GM19467 (cell line): ENCODE results near the gene CAMTA1.
"Not testable (repeated sequence)": the region's sequence is repeated elsewhere in the genome, so short reads cannot be mapped to it uniquely, and the experiment has no call there.

ENCODE experiments used
- ATAC-seq: cut with Tn5 transposase; IDR thresholded peaks from one replicate; pipeline ENCODE4 v1.9.1; 2021; ENCODE audit warnings: mild to moderate bottlenecking, moderate library complexity; ENCODE audit not compliant: unreplicated experiment

CAMTA1 gene, protein sequence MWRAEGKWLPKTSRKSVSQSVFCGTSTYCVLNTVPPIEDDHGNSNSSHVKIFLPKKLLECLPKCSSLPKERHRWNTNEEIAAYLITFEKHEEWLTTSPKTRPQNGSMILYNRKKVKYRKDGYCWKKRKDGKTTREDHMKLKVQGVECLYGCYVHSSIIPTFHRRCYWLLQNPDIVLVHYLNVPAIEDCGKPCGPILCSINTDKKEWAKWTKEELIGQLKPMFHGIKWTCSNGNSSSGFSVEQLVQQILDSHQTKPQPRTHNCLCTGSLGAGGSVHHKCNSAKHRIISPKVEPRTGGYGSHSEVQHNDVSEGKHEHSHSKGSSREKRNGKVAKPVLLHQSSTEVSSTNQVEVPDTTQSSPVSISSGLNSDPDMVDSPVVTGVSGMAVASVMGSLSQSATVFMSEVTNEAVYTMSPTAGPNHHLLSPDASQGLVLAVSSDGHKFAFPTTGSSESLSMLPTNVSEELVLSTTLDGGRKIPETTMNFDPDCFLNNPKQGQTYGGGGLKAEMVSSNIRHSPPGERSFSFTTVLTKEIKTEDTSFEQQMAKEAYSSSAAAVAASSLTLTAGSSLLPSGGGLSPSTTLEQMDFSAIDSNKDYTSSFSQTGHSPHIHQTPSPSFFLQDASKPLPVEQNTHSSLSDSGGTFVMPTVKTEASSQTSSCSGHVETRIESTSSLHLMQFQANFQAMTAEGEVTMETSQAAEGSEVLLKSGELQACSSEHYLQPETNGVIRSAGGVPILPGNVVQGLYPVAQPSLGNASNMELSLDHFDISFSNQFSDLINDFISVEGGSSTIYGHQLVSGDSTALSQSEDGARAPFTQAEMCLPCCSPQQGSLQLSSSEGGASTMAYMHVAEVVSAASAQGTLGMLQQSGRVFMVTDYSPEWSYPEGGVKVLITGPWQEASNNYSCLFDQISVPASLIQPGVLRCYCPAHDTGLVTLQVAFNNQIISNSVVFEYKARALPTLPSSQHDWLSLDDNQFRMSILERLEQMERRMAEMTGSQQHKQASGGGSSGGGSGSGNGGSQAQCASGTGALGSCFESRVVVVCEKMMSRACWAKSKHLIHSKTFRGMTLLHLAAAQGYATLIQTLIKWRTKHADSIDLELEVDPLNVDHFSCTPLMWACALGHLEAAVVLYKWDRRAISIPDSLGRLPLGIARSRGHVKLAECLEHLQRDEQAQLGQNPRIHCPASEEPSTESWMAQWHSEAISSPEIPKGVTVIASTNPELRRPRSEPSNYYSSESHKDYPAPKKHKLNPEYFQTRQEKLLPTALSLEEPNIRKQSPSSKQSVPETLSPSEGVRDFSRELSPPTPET (N-terminal part only)

DNA sequence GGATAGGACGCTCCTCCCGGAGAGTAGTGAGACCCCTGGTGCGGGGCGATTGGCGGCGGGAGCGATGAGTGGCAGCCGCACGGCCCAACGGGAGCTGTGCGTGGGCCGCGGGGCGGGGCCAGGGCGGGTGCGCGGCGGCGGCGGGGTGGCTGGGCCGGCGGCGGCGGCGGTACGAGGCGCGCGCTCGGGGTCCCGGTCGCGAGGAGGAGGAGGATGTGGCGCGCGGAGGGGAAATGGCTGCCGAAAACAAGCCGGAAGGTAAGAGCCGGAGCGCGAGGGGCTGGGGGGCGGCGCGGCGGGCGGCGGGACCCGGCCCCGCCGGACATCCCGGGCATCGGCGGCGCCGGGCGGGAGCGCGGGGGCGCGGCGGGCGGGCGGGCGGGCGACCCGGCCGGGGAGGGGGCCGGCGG, at the start of gene CAMTA1:
Gene CAMTA1 (plus strand): TSS at position 137 of the 410 bp plus-strand sequence. CDS start 77 bp downstream, at position 214.
- ATAC-seq: no peak

DNA sequence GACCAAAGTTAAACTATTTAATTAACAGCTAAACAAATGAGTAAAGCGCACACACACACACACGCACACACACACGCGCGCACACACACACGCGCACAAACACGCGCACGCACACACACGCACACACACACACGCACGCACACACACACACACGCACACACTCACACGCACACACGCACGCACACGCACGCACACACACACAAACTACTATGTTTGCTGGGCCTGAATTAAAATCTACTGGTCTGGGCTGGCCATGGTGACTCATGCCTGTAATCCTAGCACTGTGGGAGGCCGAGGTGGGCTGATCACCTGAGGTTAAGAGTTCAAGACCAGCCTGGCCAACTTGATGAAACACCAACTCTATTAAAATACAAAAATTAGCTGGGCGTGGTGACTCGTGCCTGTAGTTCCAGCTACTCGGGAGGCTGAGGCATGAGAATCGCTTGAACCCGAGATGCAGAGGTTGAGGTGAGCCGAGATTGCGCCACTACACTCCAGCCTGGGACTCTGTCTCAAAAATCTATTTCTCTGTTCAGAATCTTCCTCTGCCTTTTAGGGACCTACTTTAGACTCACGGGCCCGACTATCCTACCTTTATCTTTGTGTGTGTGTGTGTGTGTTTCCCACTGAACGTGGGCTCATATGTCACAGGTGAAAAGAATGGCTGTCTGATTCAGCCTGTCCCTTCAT, 46.1 kb upstream of the CAMTA1 start:
- no peak for ATAC-seq

GRCh38 chr1:6742676-6743188, 42.5 kb upstream of the CAMTA1 start:
- ATAC-seq: not testable (repeated sequence)

DNA sequence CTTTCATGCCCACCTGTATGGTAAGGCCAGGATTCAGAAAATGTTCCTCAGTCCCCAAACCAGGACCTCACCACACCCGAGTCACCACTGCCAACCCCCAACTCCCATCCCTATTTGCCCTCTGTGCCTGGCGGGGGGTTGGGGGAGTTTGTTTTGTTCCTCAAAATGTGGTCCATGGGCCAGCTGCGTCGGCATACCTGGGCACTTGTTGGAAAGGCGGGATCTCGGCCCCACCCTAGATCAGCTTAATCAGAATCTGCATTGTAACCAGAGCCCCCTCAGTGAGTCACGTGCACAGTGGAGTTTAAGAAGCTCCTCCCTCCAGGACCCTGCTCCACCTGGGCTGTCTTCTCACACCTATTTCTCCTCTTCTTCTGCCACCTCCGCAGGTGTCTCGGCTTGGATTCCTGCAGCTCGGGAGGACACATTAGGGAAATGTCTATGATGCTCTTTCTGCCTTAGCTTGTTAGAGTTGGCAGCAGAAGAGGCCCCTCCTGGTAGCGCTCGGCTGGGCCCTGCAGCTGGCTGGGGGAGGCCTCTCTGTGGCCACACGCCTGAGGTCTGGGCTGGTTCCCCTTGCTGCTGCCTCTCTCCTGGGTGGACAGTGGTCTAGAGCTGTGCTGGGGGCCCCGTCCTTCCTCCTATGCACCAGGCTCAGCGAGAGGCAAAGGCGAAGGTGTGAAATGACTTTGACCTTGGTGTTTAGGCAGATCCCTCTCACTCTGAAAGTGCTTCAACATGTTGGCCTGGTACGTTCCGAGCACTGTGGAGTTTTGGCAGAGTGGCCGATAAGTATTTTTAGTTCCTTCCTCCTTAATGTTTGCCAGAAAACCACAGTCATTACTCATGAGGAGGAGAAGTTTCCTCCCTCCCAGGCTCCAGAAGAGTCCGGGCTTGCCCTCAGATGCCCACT, 41.8 kb upstream of the CAMTA1 start:
- no peak for ATAC-seq

DNA sequence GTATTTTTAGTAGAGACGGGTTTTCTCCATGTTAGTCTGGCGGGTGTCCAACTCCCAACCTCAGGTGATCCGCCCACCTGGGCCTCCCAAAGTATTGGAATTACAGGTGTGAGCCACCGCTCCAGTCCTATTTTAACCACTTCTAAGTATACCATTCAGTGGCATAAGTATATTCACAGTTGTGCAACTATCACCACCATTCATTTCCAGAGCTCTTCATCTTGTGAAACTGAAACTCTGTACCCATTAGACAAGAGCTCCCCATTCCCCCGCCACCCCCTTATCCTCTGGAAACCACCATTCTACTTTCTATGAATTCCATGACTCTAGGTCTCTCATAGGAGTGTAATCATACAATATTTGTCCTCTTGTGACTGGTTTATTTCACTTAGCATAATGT, 40.2 kb upstream of the CAMTA1 start:
- no peak for ATAC-seq

DNA sequence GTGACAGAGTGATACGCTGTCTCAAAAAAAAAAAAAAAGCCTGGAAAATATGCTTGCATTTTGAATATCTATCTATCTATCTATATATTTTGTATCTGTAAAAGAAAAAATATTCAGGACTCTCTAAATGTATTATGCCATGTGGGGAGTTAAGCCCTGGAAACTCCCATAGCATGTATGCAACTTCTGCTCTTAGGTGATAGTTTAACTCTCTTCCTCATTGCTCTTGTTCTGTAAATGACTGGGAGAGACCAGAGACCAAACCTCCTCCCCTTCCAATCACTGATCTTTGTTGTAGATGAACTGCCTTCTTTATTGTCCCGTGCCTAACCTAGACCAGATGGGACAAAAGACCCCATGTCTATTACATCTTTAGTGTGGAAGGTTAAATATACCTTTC, 37.6 kb upstream of the CAMTA1 start:
- ATAC-seq: no peak

DNA sequence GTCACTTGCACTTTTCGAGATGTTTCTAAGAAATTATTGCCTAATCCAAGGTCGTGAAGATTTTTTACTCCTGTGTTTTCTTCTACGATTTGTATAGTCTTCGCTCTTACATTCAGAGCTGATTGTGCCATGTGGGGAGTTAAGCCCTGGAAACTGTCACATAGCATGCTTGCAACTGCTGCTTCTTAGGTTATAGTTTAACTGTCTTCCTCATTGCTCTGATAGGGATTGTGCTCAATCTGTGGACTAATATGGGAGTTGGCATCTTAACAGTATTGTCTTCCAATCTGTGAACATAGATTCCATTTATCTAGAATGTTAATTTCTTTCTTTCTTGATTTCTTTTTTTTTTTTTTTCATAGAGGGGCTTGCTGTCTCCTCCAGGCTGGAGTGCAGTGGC, 34.8 kb upstream of the CAMTA1 start:
- no peak for ATAC-seq

DNA sequence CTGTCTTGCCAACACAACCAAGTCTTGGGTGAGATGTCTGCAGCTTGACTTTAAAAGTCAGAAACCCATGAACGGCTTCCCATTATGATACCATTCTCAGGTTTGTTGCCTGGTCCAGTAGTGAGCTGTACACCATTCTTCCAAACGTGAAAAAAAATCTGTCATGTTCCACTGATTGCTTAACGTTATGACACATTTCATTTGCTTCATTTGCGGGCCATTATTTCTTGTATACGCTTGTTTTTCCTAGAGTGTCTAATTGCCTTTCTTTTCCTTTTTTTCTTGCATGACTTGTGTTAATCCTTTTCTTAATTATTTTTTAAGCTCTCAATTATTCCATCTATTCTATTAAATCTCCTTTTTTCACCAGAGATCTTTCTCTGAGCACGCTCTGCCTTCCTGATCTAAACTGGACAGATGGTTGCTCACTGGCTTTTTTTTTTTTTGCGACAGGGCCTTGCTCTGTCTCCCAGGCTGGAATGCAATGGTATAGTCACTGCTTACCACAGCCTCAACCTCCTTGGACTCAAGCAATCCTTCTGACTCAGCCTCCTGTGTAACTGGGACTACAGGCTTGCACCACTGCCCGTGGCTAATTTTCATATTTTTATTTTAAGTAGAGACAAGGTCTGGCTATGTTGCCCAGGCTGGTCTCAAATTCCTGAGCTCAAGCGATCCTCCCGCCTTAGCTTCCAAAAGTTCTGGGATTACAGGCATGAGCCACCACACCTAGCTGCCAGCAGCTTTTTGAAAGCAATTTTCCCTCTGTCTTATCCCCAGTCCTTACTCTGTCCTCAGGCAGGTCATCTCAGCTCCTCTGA, 31.7 kb upstream of the CAMTA1 start:
- ATAC-seq: no peak

GRCh38 chr1:6756457-6756856, 28.8 kb upstream of the CAMTA1 start:
- no peak for ATAC-seq

DNA sequence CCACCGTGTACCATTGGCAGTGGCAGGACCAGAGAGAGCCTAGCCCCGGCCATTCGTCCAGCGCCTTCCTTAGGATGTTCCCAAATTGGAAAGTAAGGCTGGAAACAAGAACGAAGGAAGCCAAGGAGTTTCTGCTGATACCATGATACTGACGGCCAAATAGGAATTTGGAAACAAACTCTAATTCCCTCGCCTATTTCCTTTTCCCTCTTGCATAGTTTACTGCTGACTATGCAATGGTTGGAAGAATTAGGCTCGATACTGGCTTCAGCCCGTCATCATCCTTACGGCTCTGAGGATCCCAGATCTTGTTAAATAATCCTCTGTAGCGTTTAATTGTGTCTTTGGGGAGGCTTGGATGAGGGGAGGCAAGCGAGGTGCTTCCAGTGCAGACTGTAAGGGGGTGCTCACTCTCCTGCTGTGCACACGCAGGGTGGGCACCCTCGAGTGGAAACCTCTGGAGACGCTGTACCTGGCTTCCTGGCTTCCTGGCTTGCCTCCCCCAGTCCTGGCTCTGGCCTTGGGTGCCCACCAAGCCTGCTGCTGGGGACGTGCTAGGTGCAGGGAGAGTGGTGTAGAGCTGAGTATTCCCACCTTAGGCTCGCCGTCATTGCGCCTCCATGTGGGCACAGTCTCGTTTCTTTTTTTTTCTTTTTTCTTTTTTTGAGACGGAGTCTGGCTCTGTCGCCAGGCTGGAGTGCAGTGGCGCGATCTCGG, 27.4 kb upstream of the CAMTA1 start:
- no peak for ATAC-seq

DNA sequence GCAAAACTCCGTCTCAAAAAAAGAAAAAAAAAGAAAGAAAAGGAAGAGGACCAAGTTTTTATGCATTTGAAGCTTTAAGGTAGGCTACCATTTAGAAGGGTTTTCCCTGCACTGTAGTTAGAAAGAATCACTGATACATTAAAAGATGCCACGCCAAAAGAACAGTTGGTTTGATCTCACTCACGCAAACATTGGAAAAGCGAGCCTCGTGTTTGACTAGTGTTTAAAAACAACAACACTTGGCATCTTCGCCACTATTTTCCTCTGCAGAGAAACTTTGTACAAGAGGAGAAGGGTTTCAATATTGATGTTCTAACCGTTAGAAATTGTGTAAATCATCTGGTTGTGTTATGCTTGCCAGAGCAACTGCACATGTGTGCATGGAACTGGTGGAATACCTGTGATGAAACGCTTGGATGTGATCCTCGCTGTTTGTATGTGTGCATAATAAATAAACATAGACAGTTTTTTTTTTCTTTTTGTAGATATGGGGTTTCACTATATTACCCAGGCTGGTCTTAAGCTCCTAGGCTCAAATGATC, 24.0 kb upstream of the CAMTA1 start:
- no peak for ATAC-seq

- ATAC-seq: no peak
Observed at GRCh38 chr1:6762060-6762459, 23.2 kb upstream of the CAMTA1 start.

DNA sequence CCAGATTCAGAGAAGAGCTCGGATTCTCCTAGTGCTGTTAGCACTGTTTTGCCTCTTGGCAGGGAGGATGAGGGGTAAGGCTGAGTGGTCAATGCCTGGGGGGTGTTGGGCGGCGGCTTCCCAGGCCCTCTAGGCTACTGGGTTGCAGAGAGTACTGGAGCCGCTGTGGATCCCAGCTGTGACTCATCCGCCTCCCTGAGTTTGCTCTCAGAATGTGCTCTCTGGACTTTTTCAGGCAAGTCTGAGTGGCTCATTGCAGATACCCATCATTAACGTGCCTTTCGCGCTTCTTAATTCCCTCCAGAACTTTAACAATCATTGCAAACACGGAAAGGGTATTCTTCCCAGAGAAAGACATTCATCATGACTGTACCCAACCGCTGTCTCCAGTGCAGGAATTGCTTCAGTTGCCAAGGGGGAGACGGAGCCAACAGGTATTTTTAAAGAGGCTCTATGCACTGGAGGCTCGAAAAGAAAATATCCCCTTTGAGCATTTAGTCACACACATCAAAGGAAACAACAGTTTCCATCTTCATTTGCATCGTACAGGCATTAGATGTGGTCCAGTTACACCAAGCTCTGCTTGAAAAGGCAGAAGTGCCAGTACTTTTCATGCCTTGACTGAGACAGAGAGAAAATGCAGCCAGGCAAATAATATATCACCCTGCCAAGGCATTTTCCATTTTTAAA, 14.4 kb upstream of the CAMTA1 start:
- no peak for ATAC-seq

- no peak for ATAC-seq
Observed at GRCh38 chr1:6771441-6771769, 13.8 kb upstream of the CAMTA1 start.

DNA sequence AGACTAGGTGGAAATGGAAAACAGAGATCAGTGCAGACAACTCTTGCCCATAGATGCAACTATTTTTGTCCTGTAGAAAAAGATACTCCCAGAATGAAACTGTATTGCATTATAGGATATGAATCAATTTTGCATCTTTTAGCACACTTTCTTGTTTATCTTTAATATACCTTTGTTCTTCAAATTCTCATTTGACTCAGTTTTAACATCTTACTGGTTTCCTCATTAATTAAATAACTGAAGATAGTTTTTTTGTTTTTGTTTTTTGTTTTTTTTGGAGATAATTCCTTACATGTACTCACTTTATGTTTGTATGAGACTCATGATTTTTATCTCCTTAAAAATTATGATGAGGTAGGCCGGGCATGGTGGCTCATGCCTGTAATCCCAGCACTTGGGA, 10.9 kb upstream of the CAMTA1 start:
- no peak for ATAC-seq

DNA sequence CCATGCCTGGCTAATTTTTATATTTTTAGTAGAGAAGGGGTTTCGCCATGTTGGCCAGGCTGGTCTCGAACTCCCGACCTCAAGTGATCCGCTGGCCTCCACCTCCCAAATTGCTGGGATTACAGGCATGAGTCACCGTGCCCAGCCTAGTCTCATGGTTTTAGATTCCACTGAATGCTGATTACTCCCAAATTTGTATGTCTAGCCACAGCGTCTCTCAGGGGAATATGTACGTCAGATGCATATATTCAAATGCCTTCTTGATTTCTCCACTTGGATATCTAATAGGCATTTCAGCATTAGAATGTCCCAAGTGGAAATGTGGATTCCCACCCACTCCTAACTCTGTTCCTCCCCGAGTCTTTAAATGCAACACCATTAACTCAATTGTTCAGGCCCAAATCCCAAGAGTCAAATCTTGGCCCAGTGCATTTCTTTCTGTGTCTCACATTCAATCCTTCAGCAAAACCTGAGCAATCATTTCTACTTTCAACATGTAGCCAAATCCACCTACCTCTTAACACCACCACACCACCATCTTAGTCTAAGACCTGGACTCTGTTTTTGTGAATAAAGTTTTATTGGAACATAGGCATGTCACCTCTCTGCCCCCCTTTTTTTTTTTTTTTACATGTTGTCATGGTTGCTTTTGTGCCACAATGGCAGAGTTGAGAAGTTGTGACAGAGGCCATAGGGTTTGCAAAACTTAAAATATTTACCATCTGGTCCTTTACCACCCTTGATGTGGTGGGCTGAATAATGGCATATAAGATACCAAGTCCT, 9.8 kb upstream of the CAMTA1 start:
- no peak for ATAC-seq
